Mammary epithelial cell (primary cell): Measurements from ENCODE around the gene GBP3.

Experiments used
- EZH2 ChIP-seq: IDR thresholded peaks from 2 replicates; pipeline ENCODE4 v1.6.1; 2012; ENCODE audit warnings: low read length, inconsistent platforms, borderline replicate concordance
- TF ChIP-seq, protein P1 (sequence below), 2 donors: IDR thresholded peaks in 1 of 2; conservative IDR thresholded peaks in 1 of 2; 2 replicates each; pipeline ENCODE4 v1.5.1; 2011 to 2012; ENCODE audit warnings: inconsistent platforms in 2 of 2, low read length in 2 of 2, mild to moderate bottlenecking in 2 of 2, control low read depth in 1 of 2, low read depth in 1 of 2; ENCODE audit not compliant: insufficient read depth in 1 of 2; ENCODE audit errors: extremely low read depth in 1 of 2

DNA sequence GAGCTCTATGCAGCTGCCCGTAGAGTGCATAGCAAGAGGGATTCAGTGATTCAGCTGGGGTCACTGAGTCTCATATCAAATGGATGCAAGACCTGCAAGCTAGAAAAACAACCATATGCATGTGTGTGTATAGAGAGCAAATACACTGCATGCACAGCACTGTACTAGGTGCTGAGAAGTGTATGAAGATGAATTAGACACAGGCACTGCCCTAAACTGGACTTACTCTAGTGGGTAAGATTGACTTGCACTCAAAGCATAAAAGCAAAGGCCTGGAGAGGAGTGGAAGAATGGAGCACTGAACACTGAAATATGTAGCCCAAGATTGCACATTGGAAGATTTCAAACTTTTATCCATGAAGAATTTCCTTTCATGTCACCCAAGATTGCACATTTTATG, 47.8 kb upstream of the GBP3 start:
- no peak for TF ChIP-seq EZH2
- TF ChIP-seq, protein P1, sequence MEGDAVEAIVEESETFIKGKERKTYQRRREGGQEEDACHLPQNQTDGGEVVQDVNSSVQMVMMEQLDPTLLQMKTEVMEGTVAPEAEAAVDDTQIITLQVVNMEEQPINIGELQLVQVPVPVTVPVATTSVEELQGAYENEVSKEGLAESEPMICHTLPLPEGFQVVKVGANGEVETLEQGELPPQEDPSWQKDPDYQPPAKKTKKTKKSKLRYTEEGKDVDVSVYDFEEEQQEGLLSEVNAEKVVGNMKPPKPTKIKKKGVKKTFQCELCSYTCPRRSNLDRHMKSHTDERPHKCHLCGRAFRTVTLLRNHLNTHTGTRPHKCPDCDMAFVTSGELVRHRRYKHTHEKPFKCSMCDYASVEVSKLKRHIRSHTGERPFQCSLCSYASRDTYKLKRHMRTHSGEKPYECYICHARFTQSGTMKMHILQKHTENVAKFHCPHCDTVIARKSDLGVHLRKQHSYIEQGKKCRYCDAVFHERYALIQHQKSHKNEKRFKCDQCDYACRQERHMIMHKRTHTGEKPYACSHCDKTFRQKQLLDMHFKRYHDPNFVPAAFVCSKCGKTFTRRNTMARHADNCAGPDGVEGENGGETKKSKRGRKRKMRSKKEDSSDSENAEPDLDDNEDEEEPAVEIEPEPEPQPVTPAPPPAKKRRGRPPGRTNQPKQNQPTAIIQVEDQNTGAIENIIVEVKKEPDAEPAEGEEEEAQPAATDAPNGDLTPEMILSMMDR (conservative IDR thresholded peaks at IDR 0.05 in 1 of 2, IDR thresholded peaks at IDR 0.05 in 1 of 2; ENCODE audit: extremely low read depth in 1 of 2, insufficient read depth in 1 of 2, low read depth in 1 of 2, low read length in 2 of 2), result no peak
